ENCODE data around the gene CBR4. TPM values are rescaled to one million over a fixed set of nuclear protein-coding genes. Genes with fewer than 3 reads are reported as not detected.

The CBR4 gene
- polyA plus RNA-seq, 1 donor (not counting 4 experiments of a cell fraction or from before 2014, with no cell fraction given), result 9.1 TPM

- no peak overlapping the region for H3K4me3 ChIP-seq (ENCODE audit: control insufficient read depth in 2 of 3, extremely low read depth in 1 of 3, insufficient read depth in 2 of 3, low read depth in 1 of 3, low read length in 3 of 3)
- DNase-seq (ENCODE audit: low read depth, low spot score) (no peak), FAIRE-seq (no peak)
- no peaks in the 10 kb centered on the region for H4K20me1 ChIP-seq (ENCODE audit: control insufficient read depth, extremely low read depth, insufficient read depth, low read length)
- no peaks in the 10 kb centered on the region for H3K79me2 ChIP-seq (ENCODE audit: control insufficient read depth, insufficient read depth, low read length)
- no peak for TF ChIP-seq EZH2 (IDR thresholded peaks at IDR 0.05; ENCODE audit: low read length)
- TF ChIP-seq CTCF (optimal IDR thresholded peaks at IDR 0.05 in 1 of 3, IDR thresholded peaks at IDR 0.05 in 1 of 3, conservative IDR thresholded peaks at IDR 0.05 in 1 of 3; ENCODE audit: extremely low read depth in 1 of 3, insufficient read depth in 2 of 3, low read length in 3 of 3), result no peak
- H3K4me1 ChIP-seq (ENCODE audit: control insufficient read depth, extremely low read depth, insufficient read depth, low read length), result no peaks in the 10 kb centered on the region
- no peak overlapping the region for H3K9ac ChIP-seq (ENCODE audit: control insufficient read depth, extremely low read depth, insufficient read depth, low read length)
- dilution Hi-C loops (cut with MboI; ENCODE audit: extremely low pct_ligation_motif_present, low sequenced_read_pairs), result no loop called here
- H3K27ac ChIP-seq (ENCODE audit: control insufficient read depth, insufficient read depth, low read length), result no peak overlapping the region
- no peaks in the 10 kb centered on the region for H3K9me1 ChIP-seq (ENCODE audit: control insufficient read depth, extremely low read depth, insufficient read depth, low read length)
- no peaks in the 10 kb centered on the region for H3K27me3 ChIP-seq (ENCODE audit: control insufficient read depth, extremely low read depth, insufficient read depth, low read length)
- peaks cover 0 to 5% of the 10 kb centered on the region in 2 experiments for H3K36me3 ChIP-seq (ENCODE audit: control insufficient read depth in 2 of 2, extremely low read depth in 1 of 2, insufficient read depth in 2 of 2, low read length in 2 of 2)
- no peak overlapping the region for H3K4me2 ChIP-seq (ENCODE audit: control insufficient read depth, extremely low read depth, insufficient read depth, low read depth, low read length)
- no peaks in the 10 kb centered on the region for H3K9me3 ChIP-seq (ENCODE audit: control insufficient read depth, low read depth, low read length)
- no peak overlapping the region for H2AFZ ChIP-seq (ENCODE audit: control insufficient read depth, low read length)
Observed at GRCh38 chr4:168972596-168972995, 37.5 kb downstream of the CBR4 start.

GRCh38 chr4:168960716-168961115, 49.3 kb downstream of the CBR4 start:
- Histone ChIP-seq H3K79me2 (ENCODE audit: control insufficient read depth, insufficient read depth, low read length) (no peaks in the 10 kb centered on the region), H3K9ac (ENCODE audit: control insufficient read depth, extremely low read depth, insufficient read depth, low read length) (no peak overlapping the region), H3K27me3 (ENCODE audit: control insufficient read depth, extremely low read depth, insufficient read depth, low read length) (no peaks in the 10 kb centered on the region), H2AFZ (ENCODE audit: control insufficient read depth, low read length) (no peak overlapping the region), H3K4me2 (ENCODE audit: control insufficient read depth, extremely low read depth, insufficient read depth, low read depth, low read length) (no peak overlapping the region), H3K27ac (ENCODE audit: control insufficient read depth, insufficient read depth, low read length) (no peak overlapping the region), H3K36me3 (ENCODE audit: control insufficient read depth in 2 of 2, extremely low read depth in 1 of 2, insufficient read depth in 2 of 2, low read length in 2 of 2) (no peaks in the 10 kb centered on the region), H3K9me1 (ENCODE audit: control insufficient read depth, extremely low read depth, insufficient read depth, low read length) (no peaks in the 10 kb centered on the region), H3K4me3 (ENCODE audit: control insufficient read depth in 2 of 3, extremely low read depth in 1 of 3, insufficient read depth in 2 of 3, low read depth in 1 of 3, low read length in 3 of 3) (no peak overlapping the region), H4K20me1 (ENCODE audit: control insufficient read depth, extremely low read depth, insufficient read depth, low read length) (no peaks in the 10 kb centered on the region), H3K9me3 (ENCODE audit: control insufficient read depth, low read depth, low read length) (no peaks in the 10 kb centered on the region), H3K4me1 (ENCODE audit: control insufficient read depth, extremely low read depth, insufficient read depth, low read length) (no peaks in the 10 kb centered on the region)
- dilution Hi-C loops (cut with MboI; ENCODE audit: extremely low pct_ligation_motif_present, low sequenced_read_pairs), result no loop called here
- no peak for TF ChIP-seq EZH2 (IDR thresholded peaks at IDR 0.05; ENCODE audit: low read length)
- no peak for TF ChIP-seq CTCF (optimal IDR thresholded peaks at IDR 0.05 in 1 of 3, IDR thresholded peaks at IDR 0.05 in 1 of 3, conservative IDR thresholded peaks at IDR 0.05 in 1 of 3; ENCODE audit: extremely low read depth in 1 of 3, insufficient read depth in 2 of 3, low read length in 3 of 3)
- FAIRE-seq (peak; percentile 44), DNase-seq (ENCODE audit: low read depth, low spot score) (no peak)
